Prostate gland (tissue), 2 donors: Measurements from ENCODE around the gene SSTR5. TPM values are rescaled to one million over a fixed set of nuclear protein-coding genes. Genes with fewer than 3 reads are reported as not detected.

Experiments used
- DNase-seq: peaks from one replicate; pipeline ENCODE4 v3.0.0-alpha.2; 2019; ENCODE audit warnings: low spot score
- H3K27ac ChIP-seq, 2 donors: fragments of 200-600 bp; sonication (generic); 2 replicates each; pipeline ENCODE4 v1.5.1; 2017 to 2019
- H3K27me3 ChIP-seq: fragments of 200-600 bp; sonication (generic); replicated peaks from 2 replicates; pipeline ENCODE4 v1.5.1; 2019; ENCODE audit not compliant: insufficient read depth
- H3K36me3 ChIP-seq, 2 donors: fragments of 200-600 bp; sonication (generic); 1 replicate in 1 of 2; 2 replicates in 1 of 2; pipeline versions ENCODE4 v1.5.1 to v1.8.1; 2017 to 2019
- H3K4me1 ChIP-seq: fragments of 200-600 bp; sonication (generic); replicated peaks from 2 replicates; pipeline ENCODE4 v1.5.1; 2019
- H3K4me3 ChIP-seq, 2 donors: fragments of 200-600 bp; sonication (generic); 2 replicates each; pipeline ENCODE4 v1.5.1; 2017 to 2019
- H3K9me3 ChIP-seq: fragments of 200-600 bp; sonication (generic); 2 replicates; pipeline ENCODE4 v1.5.1; 2017
- POLR2A ChIP-seq: fragments of 450-650 bp; IDR thresholded peaks from one replicate; pipeline ENCODE4 v1.6.1; 2016; ENCODE audit warnings: antibody characterized with exemption, mild to moderate bottlenecking
- POLR2AphosphoS5 ChIP-seq: sonication (generic); formaldehyde crosslinking; IDR thresholded peaks from one replicate; pipeline ENCODE4 v1.6.1; 2017; ENCODE audit warnings: antibody characterized with exemption
- WGBS: methylation state at CpG from one replicate; pipeline ENCODE4 v1.1.5; 2018; 5-methylcytosine and 5-hydroxymethylcytosine counted together
- intact Hi-C: fragments of 100-400 bp; cut with DNase I; formaldehyde crosslinking; loops from one replicate; pipeline ENCODE4 v1.14.2; 2022
- total RNA-seq, 2 donors: library from RNA; depleted of rRNA; stranded (reverse); fragments of >200 nt; gene quantifications; one replicate each; pipeline ENCODE4 v1.1.0, GENCODE V29; 2016
- TF ChIP-seq, protein P1 (sequence below), 4 experiments: fragments of 200-600 bp in 2 of 4; fragments of 450-650 bp in 2 of 4; sonication (generic) in 2 of 4; IDR thresholded peaks; 1 replicate in 3 of 4; 2 replicates in 1 of 4; pipeline ENCODE4 v1.5.1; 2016 to 2019; ENCODE audit warnings: antibody characterized with exemption in 4 of 4, mild to moderate bottlenecking in 2 of 4, moderate library complexity in 2 of 4

SSTR5 gene
- total RNA-seq, 2 donors from 2014 or later: 1.1 to 1.8 TPM

DNA sequence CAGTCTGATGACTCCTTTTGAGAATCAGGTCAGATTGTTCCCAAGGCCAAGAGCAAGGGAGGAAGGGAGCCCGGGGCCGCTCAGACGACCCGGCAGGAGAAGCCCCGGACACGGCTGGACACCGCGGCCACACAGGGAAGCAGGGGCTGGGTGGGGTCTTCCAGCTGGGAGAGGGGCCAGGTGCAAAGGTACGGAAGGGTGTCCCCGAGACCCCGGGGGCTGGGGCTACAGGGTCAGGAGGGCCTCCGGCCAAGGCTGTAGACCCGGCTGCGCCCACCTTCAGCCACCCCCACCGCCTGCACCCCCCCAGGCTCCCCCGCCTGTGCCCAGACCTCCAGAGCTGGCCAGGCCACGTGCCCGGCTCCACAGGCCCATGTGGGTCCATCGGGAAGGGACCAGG lies 45.4 kb downstream of the SSTR5 start:
- intact Hi-C loops: no loop called here
- Histone ChIP-seq H3K36me3 (no peaks in the 10 kb centered on the region), H3K4me3 (no peak overlapping the region), H3K9me3 (no peaks in the 10 kb centered on the region), H3K27ac (no peak overlapping the region), H3K27me3 (peaks cover 5% of the 10 kb centered on the region), H3K4me1 (no peaks in the 10 kb centered on the region)
- DNase-seq: no peak
- WGBS: 76% methylated on average over 16 of the region's 19 CpGs
- TF ChIP-seq, protein P1, sequence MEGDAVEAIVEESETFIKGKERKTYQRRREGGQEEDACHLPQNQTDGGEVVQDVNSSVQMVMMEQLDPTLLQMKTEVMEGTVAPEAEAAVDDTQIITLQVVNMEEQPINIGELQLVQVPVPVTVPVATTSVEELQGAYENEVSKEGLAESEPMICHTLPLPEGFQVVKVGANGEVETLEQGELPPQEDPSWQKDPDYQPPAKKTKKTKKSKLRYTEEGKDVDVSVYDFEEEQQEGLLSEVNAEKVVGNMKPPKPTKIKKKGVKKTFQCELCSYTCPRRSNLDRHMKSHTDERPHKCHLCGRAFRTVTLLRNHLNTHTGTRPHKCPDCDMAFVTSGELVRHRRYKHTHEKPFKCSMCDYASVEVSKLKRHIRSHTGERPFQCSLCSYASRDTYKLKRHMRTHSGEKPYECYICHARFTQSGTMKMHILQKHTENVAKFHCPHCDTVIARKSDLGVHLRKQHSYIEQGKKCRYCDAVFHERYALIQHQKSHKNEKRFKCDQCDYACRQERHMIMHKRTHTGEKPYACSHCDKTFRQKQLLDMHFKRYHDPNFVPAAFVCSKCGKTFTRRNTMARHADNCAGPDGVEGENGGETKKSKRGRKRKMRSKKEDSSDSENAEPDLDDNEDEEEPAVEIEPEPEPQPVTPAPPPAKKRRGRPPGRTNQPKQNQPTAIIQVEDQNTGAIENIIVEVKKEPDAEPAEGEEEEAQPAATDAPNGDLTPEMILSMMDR (IDR thresholded peaks at IDR 0.05): no peak
- TF ChIP-seq POLR2AphosphoS5: no peak
- no peak for TF ChIP-seq POLR2A

DNA sequence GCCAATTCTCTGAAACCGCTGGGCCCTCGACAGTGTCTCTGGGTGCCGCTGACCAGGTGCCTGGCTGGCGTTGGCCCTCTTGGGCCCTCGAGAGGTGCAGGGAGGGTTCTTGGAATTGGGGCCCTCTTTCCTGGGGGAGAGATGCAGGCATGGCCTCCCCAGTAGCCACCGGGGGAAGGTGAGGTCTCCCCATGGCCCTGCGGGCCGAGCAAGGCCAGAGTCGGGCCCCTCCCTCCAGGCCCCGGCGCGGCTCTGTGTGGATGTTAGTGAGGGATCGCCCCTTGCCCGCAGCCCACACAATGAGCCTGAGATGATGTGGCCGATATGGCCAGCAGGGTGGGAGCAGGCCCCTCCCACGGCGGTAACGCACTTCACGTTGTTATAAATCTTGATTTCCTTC lies 46.6 kb downstream of the SSTR5 start:
- no peak for DNase-seq
- Histone ChIP-seq H3K27ac (no peak overlapping the region), H3K36me3 (no peaks in the 10 kb centered on the region), H3K4me3 (no peak overlapping the region), H3K9me3 (no peaks in the 10 kb centered on the region), H3K4me1 (no peaks in the 10 kb centered on the region), H3K27me3 (peaks cover 5% of the 10 kb centered on the region)
- 77% methylated on average over 19 of the region's 19 CpGs for WGBS
- intact Hi-C loops: no loop called here
- TF ChIP-seq POLR2A: no peak
- TF ChIP-seq POLR2AphosphoS5: no peak
- TF ChIP-seq, protein P1 (IDR thresholded peaks at IDR 0.05): no peak

DNA sequence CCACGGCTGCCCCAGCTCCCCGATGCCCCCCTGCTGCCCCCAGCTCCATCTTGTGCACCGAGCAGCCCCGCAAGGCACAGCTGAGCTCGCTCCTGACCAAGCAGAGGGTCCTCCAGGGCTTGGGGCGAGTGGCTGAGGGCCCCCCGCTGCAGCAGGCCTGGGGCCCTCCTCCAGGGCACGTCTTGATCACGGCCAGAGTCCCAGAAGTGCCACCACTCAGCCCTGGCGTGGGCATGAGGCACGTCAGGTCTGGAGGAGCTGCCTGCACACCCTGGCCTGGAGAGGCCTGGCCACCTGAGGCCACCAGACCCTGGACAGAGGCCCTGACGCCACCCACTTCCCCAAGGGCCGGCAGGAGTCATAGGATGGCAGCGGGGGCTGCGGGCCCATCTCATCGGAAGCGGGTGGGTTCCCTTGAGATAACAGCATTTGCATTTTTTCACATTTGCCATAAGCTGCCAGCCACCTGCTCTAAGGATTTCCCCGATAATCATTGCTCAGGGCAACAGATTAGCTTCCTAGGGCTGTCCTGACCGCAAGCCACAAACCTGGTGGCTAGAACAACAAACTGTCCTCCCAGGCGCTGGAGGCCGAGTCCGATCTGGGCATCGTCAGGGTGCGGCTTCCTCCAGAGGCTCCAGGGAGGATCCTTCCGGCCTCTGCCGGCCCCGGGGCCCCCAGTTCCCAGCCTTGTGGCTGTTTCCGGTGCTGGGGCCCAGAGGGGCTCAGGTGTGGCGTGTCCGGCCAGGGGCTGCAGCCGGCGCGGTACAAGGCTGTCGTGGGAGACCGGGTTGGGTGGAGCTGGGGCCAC lies 47.4 kb downstream of the SSTR5 start:
- H3K36me3 ChIP-seq: no peaks in the 10 kb centered on the region
- DNase-seq: no peak
- H3K27ac ChIP-seq: no peak overlapping the region
- no peak overlapping the region for H3K4me3 ChIP-seq
- intact Hi-C loops: no loop called here
- H3K27me3 ChIP-seq: peaks cover 5% of the 10 kb centered on the region
- no peaks in the 10 kb centered on the region for H3K4me1 ChIP-seq
- WGBS: 74% methylated on average over 25 of the region's 35 CpGs
- TF ChIP-seq, protein P1 (IDR thresholded peaks at IDR 0.05): no peak
- TF ChIP-seq POLR2AphosphoS5 (no peak), POLR2A (no peak)
- no peaks in the 10 kb centered on the region for H3K9me3 ChIP-seq

DNA sequence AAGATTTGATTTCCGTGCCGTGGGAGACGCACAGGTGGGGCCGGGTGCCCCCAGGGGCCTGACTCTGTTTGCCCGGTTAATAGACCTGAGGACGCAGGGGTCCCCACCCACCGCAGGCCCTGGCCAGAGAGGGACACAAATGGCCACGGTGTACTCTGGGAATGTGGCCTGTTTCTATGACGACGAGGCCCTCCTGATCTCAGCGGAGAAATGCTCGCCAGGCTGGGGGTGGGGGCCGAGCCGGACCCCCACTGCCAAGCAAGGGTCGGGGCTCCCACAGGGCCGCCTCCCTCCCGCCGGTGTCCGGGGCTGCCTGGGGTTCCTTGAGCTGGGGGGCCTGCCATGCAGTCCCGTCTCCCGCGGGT lies 48.0 kb downstream of the SSTR5 start:
- intact Hi-C loops: no loop called here
- Histone ChIP-seq H3K27me3 (peaks cover 5% of the 10 kb centered on the region), H3K4me1 (no peaks in the 10 kb centered on the region), H3K27ac (no peak overlapping the region), H3K36me3 (no peaks in the 10 kb centered on the region), H3K9me3 (no peaks in the 10 kb centered on the region), H3K4me3 (no peak overlapping the region)
- no peak for DNase-seq
- no peak for TF ChIP-seq POLR2AphosphoS5
- TF ChIP-seq, protein P1 (IDR thresholded peaks at IDR 0.05): no peak
- TF ChIP-seq POLR2A: no peak
- WGBS: 62% methylated on average over 16 of the region's 22 CpGs

DNA sequence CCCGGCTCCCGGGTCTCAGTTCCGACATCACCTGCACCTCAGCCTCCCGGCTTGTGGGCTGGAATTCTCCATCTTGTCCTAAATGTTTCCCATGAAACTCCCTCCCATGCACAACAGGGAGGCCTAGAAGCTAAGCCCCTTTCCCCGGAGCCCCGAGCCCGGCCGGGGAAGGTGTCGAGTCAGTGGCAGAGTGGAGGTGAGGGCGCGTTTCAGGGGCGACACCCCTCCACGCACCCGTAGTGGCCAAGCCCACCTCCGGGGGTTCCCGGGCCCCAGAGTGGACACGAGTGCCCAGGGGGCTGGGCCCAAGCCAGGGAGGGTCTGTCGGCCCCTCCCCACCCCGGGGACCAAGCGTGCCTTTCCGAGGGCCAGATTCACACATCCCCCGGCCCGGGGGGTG lies 48.5 kb downstream of the SSTR5 start:
- Histone ChIP-seq H3K27me3 (peaks cover 5% of the 10 kb centered on the region), H3K4me1 (no peaks in the 10 kb centered on the region), H3K36me3 (no peaks in the 10 kb centered on the region), H3K9me3 (no peaks in the 10 kb centered on the region), H3K4me3 (no peak overlapping the region), H3K27ac (no peak overlapping the region)
- intact Hi-C loops: no loop called here
- no peak for DNase-seq
- TF ChIP-seq POLR2A (no peak), POLR2AphosphoS5 (no peak)
- TF ChIP-seq, protein P1 (IDR thresholded peaks at IDR 0.05): no peak
- WGBS: 70% methylated on average over 23 of the region's 23 CpGs
